ENCODE measurements around the gene TRIP13.

TRIP13 gene

DNA sequence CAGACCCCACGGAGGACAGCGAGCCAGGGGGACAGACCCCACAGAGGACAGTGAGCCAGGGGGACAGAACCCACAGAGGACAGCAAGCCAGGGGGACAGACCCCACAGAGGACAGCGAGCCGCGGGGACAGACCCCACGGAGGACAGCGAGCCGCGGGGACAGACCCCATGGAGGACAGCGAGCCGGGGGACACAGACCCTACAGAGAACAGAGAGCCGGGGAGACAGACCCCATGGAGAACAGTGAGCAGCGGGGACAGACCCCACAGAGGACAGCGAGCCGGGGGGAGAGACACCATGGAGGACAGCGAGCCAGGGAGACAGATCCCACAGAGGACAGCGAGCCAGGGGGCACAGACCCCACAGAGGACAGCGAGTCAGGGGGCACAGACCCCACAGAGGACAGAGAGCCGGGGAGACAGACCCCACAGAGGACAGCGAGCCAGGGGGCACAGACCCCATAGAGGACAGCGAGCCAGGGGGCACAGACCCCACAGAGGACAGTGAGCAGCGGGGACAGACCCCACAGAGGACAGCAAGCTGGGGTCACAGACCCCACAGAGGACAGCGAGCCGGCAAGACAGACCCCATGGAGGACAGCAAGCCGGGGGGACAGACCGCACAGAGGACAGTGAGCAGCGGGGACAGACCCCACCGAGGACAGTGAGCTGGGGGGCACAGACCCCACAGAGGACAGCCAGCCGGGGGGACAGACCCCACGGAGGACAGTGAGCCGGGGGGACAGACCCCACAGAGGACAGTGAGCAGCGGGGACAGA, 37.5 kb upstream of the TRIP13 start:
- peak; percentile 43 for DNase-seq

DNA sequence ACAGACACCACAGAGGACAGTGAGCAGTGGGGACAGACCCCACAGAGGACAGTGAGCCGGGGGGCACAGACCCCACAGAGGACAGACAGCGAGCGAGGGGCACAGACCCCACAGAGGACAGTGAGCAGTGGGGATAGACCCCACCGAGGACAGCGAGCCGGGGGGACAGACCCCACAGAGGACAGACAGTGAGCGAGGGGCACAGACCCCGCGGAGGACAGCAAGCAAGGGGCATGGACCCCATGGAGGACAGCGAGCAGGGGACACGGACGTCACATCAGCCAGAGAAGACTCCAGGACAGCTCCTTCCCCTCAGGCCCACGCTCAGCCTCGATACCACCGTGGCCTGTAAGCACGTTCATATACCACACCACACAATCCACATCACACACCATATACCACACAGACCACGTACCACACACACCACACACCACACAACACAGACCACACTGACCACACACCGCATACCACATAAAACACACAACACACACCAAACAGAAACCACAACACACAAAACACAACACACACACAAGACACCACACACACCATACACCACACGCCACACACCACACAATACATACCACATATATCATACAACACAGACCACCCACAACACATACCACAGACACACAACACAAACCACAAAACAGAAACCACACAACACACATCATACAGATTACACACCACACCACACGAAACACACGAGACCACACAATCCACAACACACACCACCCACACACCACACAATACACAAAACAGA, 36.7 kb upstream of the TRIP13 start:
- DNase-seq, result peak; percentile 54

DNA sequence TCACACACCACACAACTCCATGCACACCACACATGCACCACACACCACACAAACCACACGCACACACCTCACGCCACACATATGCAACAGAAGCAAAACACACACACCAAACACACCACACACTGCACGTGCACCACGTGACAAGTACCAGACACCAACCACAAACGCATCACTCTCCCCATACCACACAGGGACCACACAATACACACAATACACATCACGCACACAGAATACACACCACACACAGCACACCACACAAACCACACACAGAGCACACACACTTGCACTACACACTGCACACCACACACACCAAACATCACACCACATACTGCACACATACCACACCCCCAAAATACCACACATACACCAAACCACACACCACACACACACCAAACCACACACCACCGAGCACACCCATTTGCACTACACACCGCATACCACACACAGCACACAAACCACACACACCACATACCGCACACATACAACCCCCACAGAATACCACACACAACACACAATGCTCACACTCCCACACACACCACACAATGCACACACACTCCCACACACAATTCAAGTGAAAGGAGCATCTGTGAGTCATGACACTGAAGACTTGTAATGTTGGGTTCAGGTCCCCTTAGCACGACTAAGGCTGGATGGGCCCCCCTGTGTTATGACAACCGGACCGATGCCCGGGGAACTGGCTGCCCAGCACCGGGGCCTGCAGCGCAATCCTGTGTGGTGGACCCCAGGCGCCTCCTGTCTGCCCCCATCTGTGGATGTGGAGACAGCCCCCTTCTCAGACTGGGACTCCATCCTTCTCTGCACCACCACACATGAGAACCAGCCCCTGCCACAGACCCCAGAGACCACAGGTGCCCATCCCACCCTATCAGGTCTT, 35.9 kb upstream of the TRIP13 start:
- no peak for DNase-seq

DNA sequence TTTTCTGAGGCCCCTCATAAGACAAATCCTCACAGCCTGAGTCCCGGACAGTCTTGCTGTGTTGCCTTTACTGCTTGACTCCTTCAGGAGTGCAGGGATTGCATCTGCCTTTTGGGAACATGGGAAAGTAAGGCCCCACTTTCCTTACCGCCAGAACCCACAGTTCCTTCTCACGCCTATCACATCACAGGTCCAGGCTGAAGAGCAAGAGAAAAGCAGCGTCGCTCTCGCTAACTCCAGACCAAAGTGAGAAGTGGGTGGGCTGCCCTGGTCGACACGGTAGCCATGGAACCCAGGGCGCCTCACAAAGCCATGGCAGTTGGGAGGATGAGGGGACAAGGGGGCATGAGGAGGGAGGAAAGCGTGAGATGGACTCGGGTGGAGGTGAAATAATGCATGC, 34.0 kb upstream of the TRIP13 start:
- no peak for DNase-seq

DNA sequence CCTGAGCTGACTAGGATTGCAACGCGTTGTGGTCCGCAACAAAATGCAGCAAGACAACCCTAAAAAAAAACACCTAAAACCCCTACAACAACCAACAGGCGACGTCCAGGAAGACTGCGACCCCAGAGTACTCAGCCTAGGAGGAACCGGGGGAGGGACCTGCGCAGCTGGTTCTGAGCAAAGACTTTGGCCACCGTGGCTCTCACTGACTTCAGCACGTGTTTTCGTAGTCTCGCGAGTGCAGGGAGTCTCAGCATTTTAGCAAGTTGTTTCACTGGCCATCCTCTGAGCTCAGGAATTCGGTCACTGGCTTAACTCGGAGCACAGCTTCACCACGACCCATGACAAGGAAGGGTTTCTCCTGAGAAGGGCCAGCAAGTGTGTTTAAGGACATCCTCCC, 33.3 kb upstream of the TRIP13 start:
- DNase-seq, result no peak

DNA sequence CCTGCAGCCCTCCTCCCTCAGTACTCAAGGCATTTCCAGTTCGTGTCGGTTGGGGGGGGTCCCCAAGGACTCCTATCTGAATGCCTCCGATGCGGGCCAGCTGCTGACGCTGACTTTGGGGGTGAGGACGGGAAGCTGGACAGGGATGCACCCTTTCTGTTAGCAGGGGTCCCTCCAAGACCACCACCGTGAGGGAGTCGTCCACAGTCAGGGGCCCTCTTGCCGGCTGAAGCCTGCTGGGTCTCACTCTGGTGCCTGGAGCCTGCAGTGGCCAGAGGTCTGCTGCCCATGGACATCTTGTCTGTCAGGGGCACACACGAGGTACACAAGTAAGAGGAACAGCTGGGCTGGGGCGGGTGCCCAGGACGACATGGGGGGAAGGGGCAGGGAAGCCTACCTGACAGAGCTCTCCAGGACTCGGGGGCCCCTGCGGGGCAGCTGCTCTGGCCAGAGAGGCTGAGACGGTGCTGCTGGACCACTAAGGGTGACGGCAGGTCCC, 32.8 kb upstream of the TRIP13 start:
- no peak for DNase-seq

DNA sequence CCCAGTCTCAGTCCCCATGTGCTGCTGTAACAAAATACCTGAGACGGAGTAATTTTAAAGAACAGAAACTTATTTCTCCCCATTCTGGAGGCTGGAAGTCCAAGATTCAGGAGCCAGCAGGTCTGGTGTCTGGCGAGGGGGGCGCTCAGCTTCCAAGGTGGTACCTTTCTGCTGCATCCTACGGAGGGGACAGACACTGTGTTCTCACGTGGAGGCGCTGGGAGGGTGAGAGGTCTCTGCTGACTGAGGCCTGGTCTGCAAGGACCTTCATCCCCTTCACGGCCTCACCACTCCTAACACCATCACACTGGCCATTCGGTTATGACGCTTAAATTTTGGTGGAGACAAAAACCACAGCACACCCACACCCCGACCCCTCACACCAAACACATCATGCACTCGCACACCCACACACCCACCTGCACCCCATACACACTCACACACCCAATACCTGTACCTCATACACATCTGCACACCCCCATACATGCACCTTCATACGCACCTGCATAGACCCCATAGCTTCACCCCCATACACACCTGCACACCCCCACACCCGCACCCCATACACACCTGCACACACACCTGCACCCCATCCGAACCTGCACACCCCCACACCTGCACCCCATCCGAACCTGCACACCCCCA, 32.1 kb upstream of the TRIP13 start:
- no peak for DNase-seq

DNA sequence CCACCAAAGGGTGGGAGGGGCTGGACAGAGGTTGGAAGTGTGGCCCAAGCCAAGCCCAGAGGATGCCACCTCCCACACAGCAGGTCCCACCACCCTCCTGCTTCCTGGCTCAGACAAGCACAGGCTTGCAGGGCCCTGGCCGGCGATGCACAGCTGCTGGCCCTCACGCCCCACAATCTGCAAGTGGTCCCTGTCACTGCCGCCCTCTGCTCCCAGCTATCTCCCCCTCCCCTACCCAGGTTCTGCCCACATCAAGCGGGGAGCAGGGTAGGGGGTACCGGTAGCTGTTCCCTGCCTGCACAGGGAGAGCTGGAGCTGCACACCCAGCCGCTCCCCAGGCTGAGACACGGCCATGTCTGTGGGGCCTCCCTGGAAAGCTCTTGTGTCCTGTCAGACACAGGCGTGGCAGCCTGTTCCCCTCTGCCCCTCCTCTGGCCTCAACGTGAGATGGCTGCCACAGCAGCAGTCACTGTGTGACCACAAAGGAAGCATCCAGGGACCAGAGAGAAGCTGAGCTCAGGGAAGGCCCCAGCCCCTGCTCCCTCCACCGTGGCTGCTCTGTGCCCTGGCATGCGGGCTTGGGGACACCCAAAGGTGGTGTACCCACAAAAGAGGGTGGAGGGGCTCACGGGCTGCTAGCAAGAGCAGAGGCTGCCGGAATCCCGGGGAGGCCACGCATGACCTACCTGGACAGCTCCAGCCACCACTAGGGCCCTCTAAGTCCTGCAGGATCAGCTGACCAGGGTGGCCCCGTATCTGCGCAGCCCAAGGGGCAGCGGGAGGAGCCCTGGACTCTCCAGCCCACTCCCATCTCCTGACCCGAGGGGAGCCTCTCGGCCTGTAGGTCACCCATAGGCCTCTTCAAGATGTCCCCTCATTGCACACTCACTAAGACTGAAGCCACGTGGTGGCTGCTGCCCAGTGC, 31.0 kb upstream of the TRIP13 start:
- DNase-seq, result no peak

DNA sequence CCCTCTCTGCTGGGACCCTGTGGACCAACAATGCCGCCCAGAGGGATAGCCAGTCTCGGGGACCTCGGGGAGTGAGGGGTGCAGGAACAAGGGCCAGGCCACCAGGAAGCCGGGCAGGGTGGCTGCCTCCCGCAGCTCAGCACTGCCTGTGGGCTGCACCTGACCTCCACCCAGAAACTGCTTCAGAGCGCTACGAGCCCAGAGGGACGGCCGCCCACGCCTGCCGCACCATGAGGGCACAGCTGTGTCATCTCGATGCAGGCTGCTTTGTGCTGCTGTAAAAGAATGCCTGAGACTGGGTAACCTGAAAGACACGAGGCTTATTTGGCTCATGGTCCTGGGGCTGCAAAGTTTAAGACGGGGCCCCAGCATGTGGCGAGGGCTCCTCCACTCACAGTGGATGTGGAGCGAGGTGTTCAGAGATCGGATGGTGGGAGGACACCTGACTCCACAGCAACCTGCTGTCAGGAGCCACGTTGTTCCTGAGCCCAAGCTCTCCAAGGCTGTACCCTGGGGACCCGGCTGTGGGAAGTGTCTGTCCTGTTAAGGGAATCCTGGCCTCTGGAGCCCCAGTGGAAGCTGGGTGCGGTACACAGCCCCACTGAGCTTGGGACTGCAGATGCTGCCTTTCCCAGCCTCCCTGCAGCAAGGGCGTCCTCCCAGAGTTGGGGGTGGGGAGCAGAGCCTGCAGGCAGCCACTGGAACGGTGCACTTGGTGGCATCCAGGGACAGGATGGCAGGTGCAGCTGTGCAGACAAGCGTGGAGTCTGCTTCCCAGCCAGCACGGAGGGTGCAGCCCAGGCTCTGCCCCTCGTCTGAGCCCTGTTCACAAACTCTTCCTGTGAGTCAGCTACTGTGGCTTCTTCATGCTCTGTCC, 30.1 kb upstream of the TRIP13 start:
- DNase-seq, result no peak

DNA sequence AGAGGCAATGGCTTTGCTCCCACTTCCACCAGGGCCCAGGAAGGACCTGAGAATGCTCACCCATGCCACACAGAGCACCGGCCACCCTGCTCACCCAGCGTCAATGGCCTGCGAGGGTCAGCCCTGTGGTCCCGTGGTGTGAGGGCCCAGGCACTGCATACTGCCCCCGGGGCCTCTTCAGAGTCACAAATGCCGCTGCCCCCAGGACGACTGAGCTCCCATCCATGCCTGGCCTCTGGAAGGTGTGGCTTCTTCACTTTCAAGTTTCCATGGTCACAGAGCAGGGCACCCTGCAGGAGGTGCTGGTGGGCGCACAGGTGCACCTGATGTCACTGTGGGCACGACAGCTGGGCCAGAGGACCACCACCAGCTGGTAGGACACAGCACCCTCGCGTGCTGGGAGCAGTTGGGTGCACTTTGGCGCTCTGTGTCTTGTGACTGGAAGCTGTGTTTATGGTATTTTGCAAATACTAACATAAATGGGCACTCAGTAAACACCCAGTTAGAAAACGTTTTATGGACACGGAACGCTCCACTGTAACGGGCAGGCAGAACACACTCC, 29.4 kb upstream of the TRIP13 start:
- DNase-seq, result no peak

DNA sequence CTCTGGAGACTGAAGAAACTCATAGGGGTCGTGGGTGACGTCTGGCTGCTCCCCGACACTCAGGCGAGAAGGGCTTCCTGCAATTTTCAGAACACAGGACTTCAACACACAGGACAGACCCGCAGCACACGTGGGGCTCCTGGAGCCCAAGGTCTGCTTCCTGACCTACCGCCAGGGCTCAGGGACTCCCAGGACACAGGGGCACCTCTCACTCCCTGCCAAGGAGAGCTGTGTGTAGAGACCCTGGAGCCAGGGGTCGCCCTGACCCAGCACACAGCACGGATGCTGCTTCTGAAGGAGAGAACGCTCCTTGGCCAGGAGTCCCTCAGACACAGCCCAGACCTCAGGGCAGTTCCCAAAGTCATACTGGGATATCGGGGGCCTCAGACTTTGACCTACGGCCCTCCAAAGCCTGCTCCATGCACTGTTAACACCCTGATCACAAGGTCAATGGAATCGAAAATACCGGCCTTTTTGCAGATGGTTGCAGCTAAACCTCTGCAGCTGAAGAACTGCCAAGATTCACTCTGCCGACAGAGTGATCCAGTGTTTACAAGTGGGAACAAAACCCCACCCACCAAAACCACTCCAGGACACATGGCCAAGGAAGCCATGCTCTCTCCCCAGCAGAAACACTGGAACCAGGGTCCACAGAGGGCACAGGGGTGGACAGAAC, 28.1 kb upstream of the TRIP13 start:
- no peak for DNase-seq

DNA sequence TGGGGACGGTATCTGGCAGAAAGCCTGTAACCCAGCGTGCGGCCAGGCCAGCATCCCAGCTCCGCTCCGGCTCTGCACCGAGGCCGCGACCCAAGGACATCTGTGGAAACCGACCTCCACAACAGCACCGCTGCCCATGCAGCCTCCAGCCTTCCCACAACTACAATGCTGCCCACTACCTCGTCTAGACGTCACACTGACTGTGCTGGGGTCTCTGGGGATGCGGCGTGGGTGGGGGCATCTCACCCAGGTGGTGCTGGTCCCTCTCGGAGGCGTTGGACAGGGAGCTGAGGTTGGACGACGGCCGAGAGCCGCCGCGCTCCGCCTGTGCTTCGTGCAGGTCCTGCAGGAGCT, 27.5 kb upstream of the TRIP13 start:
- DNase-seq, result no peak

DNA sequence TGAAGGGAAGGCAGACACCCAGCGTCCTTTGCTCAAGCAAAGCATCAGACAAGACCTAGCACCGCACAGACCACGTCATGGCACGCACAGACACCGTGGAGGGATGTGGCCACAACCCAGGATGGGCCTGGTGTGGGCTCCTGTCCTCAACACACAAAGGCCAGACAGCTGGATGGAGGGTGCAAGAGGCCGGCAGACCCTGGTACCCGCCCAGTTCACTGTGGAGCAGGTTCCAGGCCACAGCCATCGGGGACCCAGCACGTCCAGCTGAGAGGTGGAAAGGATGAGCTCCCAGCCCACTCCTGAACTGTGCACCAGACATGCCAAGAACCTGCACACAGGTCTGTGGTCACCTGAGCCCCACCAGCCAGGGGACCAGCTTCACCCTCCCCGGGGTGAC, 26.9 kb upstream of the TRIP13 start:
- no peak for DNase-seq

DNA sequence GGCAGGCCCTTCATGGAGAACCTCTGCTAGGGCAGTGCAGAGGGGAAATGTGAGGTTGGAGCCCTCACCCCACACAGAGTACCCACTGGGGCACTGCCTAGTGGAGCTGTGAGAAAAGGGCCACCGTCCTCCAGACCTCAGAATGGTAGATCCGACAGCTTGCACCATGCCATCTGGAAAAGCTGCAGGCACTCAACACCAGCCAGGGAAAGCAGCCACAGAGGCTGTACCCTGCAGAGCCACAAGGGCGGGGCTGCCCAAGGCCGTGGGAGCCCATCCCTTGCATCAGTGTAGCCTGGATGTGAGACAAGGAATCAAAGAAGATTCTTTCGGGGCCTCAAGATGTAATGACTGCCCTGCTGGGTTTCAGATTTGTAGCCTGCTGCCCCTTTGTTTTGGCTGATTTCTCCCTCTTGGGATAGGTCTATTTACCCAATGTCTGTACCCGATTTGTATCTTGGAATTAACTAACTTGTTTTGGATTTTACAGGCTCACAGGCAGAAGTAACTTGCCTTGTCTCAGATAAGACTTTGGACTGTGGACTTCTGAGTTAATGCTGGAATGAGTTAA, 25.3 kb upstream of the TRIP13 start:
- DNase-seq, result no peak

DNA sequence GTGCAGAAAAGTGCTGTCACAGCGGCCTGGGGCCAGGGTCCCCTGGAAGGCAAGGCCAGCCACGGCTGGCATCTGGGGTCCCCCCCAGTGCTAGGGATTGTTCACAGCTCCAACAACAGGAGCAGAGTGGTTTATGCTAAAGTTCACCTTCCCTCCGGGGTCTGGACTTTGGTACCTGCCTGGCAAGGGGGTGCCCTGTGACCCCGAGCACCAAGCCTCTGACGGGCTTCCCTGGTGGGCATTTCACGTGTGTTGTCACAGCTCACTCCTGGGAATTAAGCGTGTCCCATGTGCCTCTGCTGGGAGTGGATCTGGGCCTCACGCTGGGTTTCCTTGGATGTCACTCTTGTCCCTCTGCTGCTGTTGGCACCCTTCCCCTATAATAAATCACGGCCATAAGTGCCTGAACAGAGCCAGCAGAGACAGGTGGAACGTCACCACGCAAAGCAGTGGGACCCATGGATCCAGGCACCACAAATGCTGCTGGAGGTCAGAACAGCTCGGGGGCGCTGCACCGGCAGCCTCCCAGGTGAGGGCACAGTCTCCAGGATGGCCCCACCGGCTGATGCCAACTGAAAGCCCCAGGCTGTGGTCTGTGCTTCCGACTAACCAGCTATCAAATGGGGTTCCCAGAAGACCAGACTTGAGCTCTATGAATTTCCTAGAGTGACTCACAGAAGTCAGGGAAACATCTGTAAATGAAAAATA, 24.1 kb upstream of the TRIP13 start:
- no peak for DNase-seq

DNA sequence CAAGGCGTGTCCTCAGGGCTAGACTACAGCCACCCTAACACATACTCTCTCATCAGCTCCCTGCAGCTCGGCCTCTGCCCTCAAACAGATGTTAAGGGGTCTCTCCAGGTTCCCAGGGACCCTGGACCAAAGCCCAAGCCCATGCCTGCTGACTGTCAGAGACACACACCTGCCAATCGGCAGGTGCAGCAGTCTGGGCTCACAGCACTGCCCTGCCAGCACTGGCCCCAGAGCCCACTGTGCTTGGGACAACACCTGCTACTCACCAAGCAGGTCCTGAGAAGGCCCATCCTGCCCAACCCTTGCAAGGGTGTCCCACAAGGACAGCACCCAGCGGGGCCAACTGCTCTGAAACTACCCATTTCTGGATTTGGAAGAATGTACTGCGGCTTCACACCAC, 21.7 kb upstream of the TRIP13 start:
- DNase-seq, result no peak

DNA sequence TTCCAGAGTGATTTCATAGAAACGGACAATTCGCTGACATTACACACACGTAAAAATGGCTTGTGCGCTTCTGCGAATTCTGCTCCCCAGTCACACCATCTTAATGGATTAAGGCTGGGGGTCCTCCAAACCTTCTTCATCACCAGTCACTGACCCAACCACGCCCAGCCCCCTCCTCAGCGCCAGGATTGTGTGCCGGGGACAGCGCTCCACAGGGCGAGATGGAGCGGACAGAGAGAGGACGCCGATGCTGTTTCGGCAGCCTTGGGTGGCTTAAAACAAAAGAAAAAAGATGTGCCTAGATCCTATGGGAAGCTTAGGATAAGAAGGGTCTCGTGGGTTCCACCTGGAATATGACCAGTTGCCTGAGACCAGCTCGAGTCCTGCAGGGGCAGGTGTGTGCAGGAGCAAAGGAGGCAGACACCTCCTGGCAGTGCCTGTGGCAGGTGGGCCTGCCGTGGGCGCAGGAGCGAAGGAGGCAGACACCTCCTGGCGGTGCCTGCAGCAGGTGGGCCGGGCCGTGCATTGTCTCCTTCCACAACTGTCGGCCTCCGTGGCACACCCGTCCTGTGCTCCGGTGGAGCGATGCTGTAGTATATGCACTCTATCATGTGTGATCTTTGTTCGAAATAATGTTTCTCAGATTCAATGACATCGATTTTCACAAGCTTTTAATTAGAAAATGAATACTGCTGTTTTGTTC, 20.9 kb upstream of the TRIP13 start:
- no peak for DNase-seq

DNA sequence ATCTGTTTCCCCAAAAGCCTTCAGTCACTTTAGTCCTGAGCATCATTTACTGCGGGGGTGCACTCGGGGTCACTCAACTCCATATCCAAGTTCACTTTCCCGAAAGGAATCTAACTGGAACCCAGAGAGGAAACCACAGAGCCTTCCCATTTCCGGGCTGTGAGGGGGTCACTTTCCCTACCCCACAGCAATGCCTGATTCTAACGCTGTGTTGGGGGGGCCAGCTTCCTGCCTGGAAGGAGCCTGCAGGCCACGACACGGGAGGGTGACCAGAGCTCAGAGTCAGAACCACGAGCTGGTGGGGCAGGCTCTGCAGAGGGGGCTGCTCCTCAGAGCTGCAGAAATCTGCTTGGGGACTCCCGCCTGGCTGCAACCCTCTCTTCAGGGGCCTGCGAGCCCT, 20.4 kb upstream of the TRIP13 start:
- no peak for DNase-seq
